SJCRH30 (cell line): ENCODE data around the gene ZNF423. TPM values are rescaled to one million over a fixed set of nuclear protein-coding genes. Genes with fewer than 3 reads are reported as not detected.

Experiments used
- DNase-seq, 2 experiments: peaks; one replicate each; pipeline ENCODE4 v3.0.0-alpha.2; 2015 to 2020
- H3K27ac ChIP-seq: fragments of 250-450 bp; sonication (Bioruptor Pico); 2 replicates; pipeline ENCODE4 v1.5.1; 2020; ENCODE audit warnings: mild to moderate bottlenecking, moderate library complexity
- H3K27me3 ChIP-seq: fragments of 250-450 bp; sonication (Bioruptor Pico); 2 replicates; pipeline ENCODE4 v1.5.1; 2020; ENCODE audit warnings: mild to moderate bottlenecking, moderate library complexity
- H3K36me3 ChIP-seq: fragments of 250-450 bp; sonication (Bioruptor Pico); 2 replicates; pipeline ENCODE4 v1.5.1; 2020; ENCODE audit warnings: mild to moderate bottlenecking, moderate library complexity
- H3K4me1 ChIP-seq: fragments of 250-450 bp; sonication (Bioruptor Pico); 2 replicates; pipeline ENCODE4 v1.5.1; 2020; ENCODE audit warnings: mild to moderate bottlenecking, moderate library complexity
- H3K4me3 ChIP-seq: fragments of 250-450 bp; sonication (Bioruptor Pico); 2 replicates; pipeline ENCODE4 v1.5.1; 2020; ENCODE audit warnings: mild to moderate bottlenecking, moderate library complexity
- H3K9me3 ChIP-seq: fragments of 250-450 bp; sonication (Bioruptor Pico); replicated peaks from 2 replicates; pipeline ENCODE4 v1.5.1; 2020; ENCODE audit warnings: mild to moderate bottlenecking, moderate library complexity
- total RNA-seq: library from RNA; depleted of rRNA; stranded (reverse); fragments of >200 nt; shearing (Covaris generic); gene quantifications from 2 replicates; pipeline ENCODE4 v1.2.3, GENCODE V29; 2014

Gene ZNF423
- total RNA-seq, 1 experiment from 2014 or later: 7.9 TPM

GRCh38 chr16:49504626-49505025 lies 351.3 kb downstream of the ZNF423 start:
- no peak overlapping the region for H3K4me3 ChIP-seq
- H3K4me1 ChIP-seq: no peaks in the 10 kb centered on the region
- DNase-seq: no peak
- no peaks in the 10 kb centered on the region for H3K9me3 ChIP-seq
- H3K36me3 ChIP-seq: no peaks in the 10 kb centered on the region
- H3K27me3 ChIP-seq: no peaks in the 10 kb centered on the region
- no peak overlapping the region for H3K27ac ChIP-seq

GRCh38 chr16:49504023-49504364 lies 351.9 kb downstream of the ZNF423 start:
- H3K36me3 ChIP-seq: no peaks in the 10 kb centered on the region
- H3K27ac ChIP-seq: no peak overlapping the region
- no peaks in the 10 kb centered on the region for H3K4me1 ChIP-seq
- H3K9me3 ChIP-seq: no peaks in the 10 kb centered on the region
- no peak overlapping the region for H3K4me3 ChIP-seq
- DNase-seq: no peak
- H3K27me3 ChIP-seq: no peaks in the 10 kb centered on the region

DNA sequence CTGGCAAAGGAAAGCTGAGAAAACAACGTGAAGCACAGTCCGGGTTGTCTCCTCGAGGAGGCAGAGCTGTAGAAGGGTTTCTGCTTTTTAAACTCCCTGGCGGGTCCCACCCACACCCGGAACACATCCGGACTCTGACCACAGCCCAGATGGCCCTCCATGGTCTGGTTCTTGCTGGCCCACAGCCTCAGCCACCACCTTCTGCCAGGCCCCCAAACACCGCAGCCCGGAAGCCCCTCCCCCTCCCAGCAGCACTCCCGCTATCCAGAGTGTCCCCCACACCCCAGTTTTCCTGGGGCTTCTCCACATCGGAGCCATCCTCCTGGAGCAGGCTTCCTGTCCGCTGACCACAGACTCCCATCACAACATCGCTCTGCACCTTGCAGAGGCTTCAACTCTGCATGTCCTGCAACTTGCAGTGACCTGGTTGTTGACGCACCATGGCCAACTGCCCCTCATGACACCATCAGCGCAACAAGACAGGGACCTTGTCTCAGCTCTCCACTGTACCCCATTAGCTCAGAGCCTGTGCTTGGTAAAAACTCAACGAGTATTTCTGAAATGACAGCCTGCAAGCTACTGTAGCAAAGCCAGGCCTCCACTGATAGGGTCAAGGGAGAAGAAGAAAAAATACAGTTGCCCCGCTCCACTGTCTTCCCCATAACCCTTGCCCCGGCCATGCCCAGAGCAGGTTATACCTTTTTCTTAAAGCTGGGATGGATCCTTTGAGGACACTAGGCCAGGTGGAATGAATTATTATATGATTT lies 352.5 kb downstream of the ZNF423 start:
- Histone ChIP-seq H3K36me3 (no peaks in the 10 kb centered on the region), H3K27me3 (no peaks in the 10 kb centered on the region), H3K4me1 (no peaks in the 10 kb centered on the region), H3K27ac (no peak overlapping the region), H3K9me3 (no peaks in the 10 kb centered on the region), H3K4me3 (no peak overlapping the region)
- no peak for DNase-seq

GRCh38 chr16:49502136-49502881 lies 353.6 kb downstream of the ZNF423 start:
- Histone ChIP-seq H3K4me3 (no peak overlapping the region), H3K4me1 (no peaks in the 10 kb centered on the region), H3K27me3 (no peaks in the 10 kb centered on the region), H3K36me3 (no peaks in the 10 kb centered on the region), H3K9me3 (no peaks in the 10 kb centered on the region), H3K27ac (no peak overlapping the region)
- no peak for DNase-seq

GRCh38 chr16:49499869-49500610 lies 355.9 kb downstream of the ZNF423 start:
- no peak overlapping the region for H3K4me3 ChIP-seq
- no peak for DNase-seq
- H3K36me3 ChIP-seq: no peaks in the 10 kb centered on the region
- no peaks in the 10 kb centered on the region for H3K27me3 ChIP-seq
- H3K4me1 ChIP-seq: no peaks in the 10 kb centered on the region
- H3K27ac ChIP-seq: no peak overlapping the region
- H3K9me3 ChIP-seq: no peaks in the 10 kb centered on the region

DNA sequence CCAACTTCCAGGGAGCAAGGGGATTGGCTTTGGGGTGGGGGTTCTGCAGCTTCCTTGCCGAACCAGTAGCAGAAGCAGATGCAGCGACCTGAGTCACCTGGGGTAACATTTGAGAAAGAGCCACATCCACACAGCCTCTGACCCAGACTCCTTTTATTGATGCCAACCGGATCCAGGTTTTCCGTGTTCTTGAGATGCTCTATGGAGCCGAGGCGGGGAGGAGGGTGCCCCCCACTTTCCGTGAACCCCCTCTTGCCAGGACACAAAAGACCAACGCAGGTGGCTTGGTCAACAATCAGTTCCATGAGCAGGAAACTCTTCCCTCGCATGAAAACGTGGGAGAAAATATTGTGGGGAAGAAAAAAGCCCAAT lies 356.5 kb downstream of the ZNF423 start:
- Histone ChIP-seq H3K4me1 (no peaks in the 10 kb centered on the region), H3K36me3 (no peaks in the 10 kb centered on the region), H3K27ac (no peak overlapping the region), H3K9me3 (no peaks in the 10 kb centered on the region), H3K27me3 (no peaks in the 10 kb centered on the region), H3K4me3 (no peak overlapping the region)
- DNase-seq: no peak

GRCh38 chr16:49498666-49499413 lies 357.1 kb downstream of the ZNF423 start:
- no peaks in the 10 kb centered on the region for H3K9me3 ChIP-seq
- no peak overlapping the region for H3K27ac ChIP-seq
- no peaks in the 10 kb centered on the region for H3K27me3 ChIP-seq
- no peak overlapping the region for H3K4me3 ChIP-seq
- H3K4me1 ChIP-seq: no peaks in the 10 kb centered on the region
- DNase-seq: no peak
- no peaks in the 10 kb centered on the region for H3K36me3 ChIP-seq

DNA sequence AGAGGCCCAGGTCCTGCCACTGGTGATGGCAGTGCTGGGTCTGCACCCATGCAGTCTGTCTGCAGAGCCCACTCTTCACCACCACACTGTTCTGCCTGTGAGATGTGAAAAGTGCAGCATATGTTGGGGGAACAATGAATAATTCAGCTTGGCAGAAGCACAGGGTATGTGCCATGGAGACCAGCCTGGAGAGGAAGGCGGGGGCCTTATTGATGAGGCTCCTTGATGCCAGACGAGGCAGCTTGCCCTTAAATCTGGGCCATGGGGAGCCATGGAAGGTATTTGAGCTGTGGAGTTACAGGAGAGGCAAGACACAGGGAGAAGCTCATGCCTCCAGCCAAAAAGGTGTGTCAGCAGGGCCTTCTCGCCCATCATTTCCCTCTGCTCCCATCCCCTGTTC lies 357.6 kb downstream of the ZNF423 start:
- Histone ChIP-seq H3K27ac (no peak overlapping the region), H3K27me3 (no peaks in the 10 kb centered on the region), H3K4me3 (no peak overlapping the region), H3K36me3 (no peaks in the 10 kb centered on the region), H3K4me1 (no peaks in the 10 kb centered on the region), H3K9me3 (no peaks in the 10 kb centered on the region)
- no peak for DNase-seq

GRCh38 chr16:49497466-49497865 lies 358.4 kb downstream of the ZNF423 start:
- Histone ChIP-seq H3K9me3 (no peaks in the 10 kb centered on the region), H3K4me3 (no peak overlapping the region), H3K36me3 (no peaks in the 10 kb centered on the region), H3K4me1 (no peaks in the 10 kb centered on the region; the same call in 1 of the 2 replicates), H3K27me3 (no peaks in the 10 kb centered on the region), H3K27ac (no peak overlapping the region)
- DNase-seq: no peak

- Histone ChIP-seq H3K27ac (no peak overlapping the region), H3K27me3 (no peaks in the 10 kb centered on the region), H3K36me3 (no peaks in the 10 kb centered on the region), H3K4me3 (no peak overlapping the region), H3K4me1 (no peaks in the 10 kb centered on the region; the same call in 1 of the 2 replicates), H3K9me3 (no peaks in the 10 kb centered on the region)
- no peak for DNase-seq
These were observed 359.3 kb downstream of the ZNF423 start for GRCh38 chr16:49496656-49497055.

DNA sequence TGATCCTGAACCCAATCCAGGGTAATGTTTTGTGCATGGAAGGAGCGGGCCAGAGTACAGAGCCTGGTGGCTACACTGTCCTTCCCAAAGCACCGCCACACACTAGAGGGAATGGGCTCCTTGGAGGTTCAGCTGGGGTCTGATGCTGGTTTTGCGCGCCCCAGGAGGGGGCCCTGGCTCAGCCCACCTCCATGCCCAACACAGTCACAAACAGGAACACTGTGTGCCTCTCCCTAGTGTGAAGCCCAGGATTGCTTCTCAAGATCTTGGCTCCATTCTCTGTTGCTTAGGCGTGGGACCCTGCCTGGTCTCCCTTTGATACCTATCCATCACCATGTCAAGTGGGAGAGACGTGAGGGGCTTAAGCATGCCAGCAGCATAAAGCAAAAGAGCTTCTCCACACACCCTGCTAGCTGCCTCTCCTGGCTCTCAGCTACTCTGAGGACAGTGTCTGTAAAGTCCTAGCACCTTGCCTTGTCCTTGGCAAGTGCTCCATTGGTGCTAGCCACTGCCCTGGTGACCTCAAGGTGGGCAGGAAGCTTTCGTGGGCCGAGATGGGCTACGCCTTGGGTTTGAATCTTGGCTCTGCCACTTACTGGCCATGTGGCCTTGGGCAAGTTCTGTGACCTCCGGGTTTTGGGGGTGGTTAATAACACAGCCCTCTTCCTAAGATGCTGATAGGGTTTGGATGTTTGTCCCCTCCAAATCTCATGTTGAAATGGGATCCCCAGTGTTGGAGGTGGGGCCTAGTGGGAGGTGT lies 360.1 kb downstream of the ZNF423 start:
- Histone ChIP-seq H3K36me3 (no peaks in the 10 kb centered on the region), H3K9me3 (no peaks in the 10 kb centered on the region), H3K27me3 (no peaks in the 10 kb centered on the region), H3K27ac (no peak overlapping the region), H3K4me3 (no peak overlapping the region), H3K4me1 (no peaks in the 10 kb centered on the region; the same call in 1 of the 2 replicates)
- DNase-seq: no peak

DNA sequence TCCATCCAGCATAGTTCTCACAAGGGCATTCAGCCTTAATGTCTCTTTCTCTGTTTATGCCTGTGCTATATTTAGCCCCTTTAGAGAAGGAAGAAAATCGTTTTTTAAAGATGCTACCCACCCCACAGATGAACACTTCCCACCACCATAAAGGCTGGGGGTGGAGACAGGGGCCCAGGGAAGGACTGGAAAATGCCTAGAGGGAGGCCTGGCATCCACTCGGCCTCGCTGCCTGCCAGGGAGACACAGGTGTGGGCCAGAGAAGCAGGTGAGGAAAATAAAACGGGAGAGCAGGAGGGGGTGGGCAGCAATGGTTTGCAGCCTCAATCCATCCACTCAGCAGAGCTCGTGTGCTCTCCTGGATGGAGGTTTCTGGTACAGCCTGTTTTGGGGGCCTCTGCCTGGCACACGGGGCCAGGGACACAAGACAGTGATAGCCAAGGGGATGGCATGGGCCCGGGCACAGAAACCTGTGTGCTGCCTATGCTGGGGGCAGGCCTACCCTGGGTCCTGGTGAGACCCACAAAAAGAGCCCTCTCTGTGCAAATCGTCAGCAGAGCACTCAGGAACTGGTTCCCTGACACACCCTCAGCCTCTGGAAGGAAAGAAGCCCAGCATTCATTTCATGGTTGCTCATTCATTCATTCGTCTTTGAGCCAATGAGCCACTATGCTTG lies 360.9 kb downstream of the ZNF423 start:
- no peaks in the 10 kb centered on the region for H3K9me3 ChIP-seq
- H3K36me3 ChIP-seq: no peaks in the 10 kb centered on the region
- H3K4me1 ChIP-seq: no peaks in the 10 kb centered on the region; the same call in 1 of the 2 replicates
- H3K27me3 ChIP-seq: no peaks in the 10 kb centered on the region
- H3K27ac ChIP-seq: no peak overlapping the region
- no peak overlapping the region for H3K4me3 ChIP-seq
- no peak for DNase-seq

- Histone ChIP-seq H3K27ac (no peak overlapping the region), H3K4me3 (no peak overlapping the region), H3K4me1 (no peaks in the 10 kb centered on the region; the same call in 1 of the 2 replicates), H3K9me3 (no peaks in the 10 kb centered on the region), H3K27me3 (no peaks in the 10 kb centered on the region), H3K36me3 (no peaks in the 10 kb centered on the region)
- DNase-seq: no peak
These were observed 361.4 kb downstream of the ZNF423 start for GRCh38 chr16:49494474-49494873.

- no peaks in the 10 kb centered on the region for H3K9me3 ChIP-seq
- H3K4me1 ChIP-seq: no peaks in the 10 kb centered on the region; the same call in 1 of the 2 replicates
- H3K36me3 ChIP-seq: no peaks in the 10 kb centered on the region
- H3K27ac ChIP-seq: no peak overlapping the region
- no peak for DNase-seq
- H3K4me3 ChIP-seq: no peak overlapping the region
- H3K27me3 ChIP-seq: no peaks in the 10 kb centered on the region
These were observed 362.1 kb downstream of the ZNF423 start for GRCh38 chr16:49493836-49494235.
